NCI-H2029 treated with DMSO at 0.1 percent for 48 hours (cell line): ENCODE measurements around the gene EPX.
"Not testable (repeated sequence)": the region's sequence is repeated elsewhere in the genome, so short reads cannot be mapped to it uniquely, and the experiment has no call there.

Experiments
- DNase-seq: peaks from one replicate; lab custom pipeline; 2025; lab: John Stamatoyannopoulos, UW

Gene EPX, protein sequence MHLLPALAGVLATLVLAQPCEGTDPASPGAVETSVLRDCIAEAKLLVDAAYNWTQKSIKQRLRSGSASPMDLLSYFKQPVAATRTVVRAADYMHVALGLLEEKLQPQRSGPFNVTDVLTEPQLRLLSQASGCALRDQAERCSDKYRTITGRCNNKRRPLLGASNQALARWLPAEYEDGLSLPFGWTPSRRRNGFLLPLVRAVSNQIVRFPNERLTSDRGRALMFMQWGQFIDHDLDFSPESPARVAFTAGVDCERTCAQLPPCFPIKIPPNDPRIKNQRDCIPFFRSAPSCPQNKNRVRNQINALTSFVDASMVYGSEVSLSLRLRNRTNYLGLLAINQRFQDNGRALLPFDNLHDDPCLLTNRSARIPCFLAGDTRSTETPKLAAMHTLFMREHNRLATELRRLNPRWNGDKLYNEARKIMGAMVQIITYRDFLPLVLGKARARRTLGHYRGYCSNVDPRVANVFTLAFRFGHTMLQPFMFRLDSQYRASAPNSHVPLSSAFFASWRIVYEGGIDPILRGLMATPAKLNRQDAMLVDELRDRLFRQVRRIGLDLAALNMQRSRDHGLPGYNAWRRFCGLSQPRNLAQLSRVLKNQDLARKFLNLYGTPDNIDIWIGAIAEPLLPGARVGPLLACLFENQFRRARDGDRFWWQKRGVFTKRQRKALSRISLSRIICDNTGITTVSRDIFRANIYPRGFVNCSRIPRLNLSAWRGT

DNA sequence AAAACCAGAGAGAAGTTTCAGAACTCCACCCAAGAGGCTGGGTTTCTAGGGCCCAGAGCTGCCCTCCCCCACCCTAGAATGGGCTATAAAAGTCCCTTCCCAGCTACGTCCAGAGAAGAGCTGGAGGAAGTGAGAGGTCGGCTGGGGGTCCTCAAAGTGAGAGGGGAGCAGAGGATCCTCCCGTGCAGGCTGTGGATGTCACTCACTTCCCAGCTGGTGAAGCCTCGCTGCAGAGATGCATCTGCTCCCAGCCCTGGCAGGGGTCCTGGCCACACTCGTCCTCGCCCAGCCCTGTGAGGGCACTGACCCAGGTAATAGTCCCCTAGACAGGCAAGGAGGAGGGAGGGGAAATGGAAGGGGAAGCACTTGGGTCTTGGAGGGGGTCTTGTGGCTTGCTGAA lies at the start of gene EPX:
Gene EPX, plus strand, starts transcription at position 115 of the 400 bp plus-strand sequence. Its CDS starts 121 bp downstream, at position 236.
- no peak for DNase-seq

- not testable (repeated sequence) for DNase-seq
These were observed 49.2 kb upstream of the EPX start for GRCh38 chr17:58143335-58143734.

DNA sequence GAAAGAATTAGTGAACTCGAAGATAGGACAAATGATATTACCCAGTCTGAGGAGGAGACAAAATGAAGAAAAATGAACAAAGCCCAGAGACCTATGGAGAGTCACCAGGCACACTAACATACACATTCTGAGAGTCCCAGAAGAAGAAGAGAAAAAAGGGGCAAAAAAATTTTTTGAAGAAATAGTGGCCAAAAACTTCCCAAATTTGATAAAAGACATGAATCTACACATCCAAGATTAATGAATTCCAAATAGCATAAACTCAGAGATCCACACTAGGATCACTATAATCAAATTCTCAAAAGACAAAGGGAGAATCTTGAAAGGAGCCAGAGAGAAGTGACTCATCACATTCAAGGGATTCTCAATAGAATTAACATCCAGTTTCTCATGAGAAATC lies 47.7 kb upstream of the EPX start:
- no peak for DNase-seq

- no peak for DNase-seq
These were observed 44.5 kb upstream of the EPX start, which contains the start of gene OR4D1 for GRCh38 chr17:58147930-58148434. OR4D1 (plus strand) TSS chr17:58148384; CDS start chr17:58155154, 6,770 bp downstream.

DNA sequence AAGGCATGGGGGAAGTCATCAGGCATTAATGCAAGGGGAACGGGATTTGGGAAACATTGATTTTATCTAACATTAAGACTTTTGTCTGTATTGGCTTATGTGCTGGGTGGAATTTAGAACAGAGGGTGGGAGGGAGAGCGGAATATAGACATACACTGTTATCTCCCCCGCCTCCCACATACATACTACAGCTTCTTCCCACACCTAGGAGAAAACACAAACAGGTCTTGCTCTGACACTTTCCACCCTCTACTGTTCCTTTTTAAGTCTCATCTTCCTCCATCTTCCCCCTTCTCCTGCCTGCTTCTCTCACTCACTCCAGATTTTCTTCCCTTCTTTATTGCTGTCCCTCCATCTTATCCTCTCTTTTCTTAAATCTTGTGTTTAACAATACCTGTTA lies 43.9 kb upstream of the EPX start:
- no peak for DNase-seq

GRCh38 chr17:58150394-58150793 lies 42.1 kb upstream of the EPX start:
- DNase-seq: no peak

DNA sequence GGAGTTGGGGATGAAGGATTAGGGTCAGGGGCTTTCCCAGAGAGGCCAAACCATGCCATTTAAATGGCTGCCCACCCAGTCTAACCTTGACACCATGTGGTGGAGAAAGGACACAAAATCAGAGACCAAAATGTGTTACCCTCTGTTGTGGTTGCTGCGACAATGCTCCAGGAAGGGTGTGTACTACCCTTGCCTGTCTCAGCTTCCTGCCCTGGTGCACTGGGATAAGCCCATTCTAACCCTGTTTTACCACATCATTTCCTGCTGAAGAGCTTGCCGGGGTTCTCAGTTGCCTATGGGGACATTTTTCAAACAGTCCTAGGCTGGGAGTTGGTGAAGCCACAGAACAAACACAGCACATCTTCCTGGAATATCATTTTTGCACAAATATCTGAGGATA lies 39.5 kb upstream of the EPX start:
- no peak for DNase-seq

- DNase-seq: no peak
These were observed 38.9 kb upstream of the EPX start for GRCh38 chr17:58153671-58154070.

GRCh38 chr17:58156839-58157803 lies 35.4 kb upstream of the EPX start:
- DNase-seq: no peak

DNA sequence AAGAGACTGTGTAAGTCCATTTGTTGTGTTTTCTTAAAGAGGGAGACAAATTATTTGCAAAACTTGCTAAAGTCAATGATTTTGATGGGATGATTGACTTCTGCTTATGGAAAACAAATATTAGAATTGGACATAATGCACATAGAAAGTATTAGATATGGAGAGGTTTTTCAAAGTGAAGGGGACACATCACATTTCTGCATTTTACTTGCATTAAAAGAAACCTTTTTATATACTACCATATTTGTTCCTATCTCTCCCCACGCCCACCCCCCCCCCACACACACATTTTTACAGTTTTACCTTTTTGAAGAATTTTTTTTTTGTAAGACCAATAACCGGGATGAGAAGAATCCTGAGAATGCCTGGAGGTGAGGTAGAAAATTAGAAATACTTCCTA lies 34.3 kb upstream of the EPX start:
- DNase-seq: no peak

DNA sequence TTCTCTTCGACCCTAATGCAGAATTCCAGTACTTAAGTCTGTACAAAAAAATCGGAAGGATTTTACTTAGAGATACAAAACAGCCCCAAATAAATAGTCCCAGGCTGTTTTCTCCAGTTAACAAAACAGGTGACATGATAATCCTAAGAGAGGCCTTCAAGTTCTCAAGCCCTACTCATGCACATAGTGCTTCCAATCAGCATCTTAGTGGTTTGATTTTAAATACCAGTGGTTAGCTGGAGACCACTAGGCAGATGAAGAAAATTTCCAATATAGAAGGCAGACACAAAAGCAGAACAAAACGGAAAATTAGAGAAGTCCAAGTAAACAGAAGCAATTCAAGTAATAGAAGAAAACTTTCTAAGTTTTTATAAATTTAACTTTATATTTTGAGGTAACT lies 31.0 kb upstream of the EPX start:
- no peak for DNase-seq

DNA sequence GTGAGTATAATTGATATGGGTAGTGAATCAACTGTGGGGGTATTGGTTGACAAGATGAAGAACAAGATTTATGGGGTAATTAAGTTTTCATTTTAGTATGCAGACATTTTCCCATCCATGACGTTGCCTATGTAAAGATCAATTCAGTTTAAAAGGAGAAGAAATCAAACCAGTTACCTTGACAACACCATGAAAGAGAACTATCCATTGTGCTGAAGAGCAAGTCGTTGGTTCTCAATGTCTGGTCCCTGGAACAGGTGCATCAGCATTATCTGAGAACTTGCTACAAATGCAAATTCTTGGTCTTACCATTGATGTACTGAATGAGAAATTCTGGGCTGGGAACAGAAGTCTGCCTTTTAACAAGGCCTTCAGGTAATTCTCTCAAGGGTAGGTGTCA lies 26.5 kb upstream of the EPX start:
- DNase-seq: no peak

GRCh38 chr17:58166682-58167081 lies 25.8 kb upstream of the EPX start, which contains the start of gene OR4D2:
OR4D2 (plus strand) TSS chr17:58166982; CDS start chr17:58169656, 2,674 bp downstream.
- DNase-seq: no peak

DNA sequence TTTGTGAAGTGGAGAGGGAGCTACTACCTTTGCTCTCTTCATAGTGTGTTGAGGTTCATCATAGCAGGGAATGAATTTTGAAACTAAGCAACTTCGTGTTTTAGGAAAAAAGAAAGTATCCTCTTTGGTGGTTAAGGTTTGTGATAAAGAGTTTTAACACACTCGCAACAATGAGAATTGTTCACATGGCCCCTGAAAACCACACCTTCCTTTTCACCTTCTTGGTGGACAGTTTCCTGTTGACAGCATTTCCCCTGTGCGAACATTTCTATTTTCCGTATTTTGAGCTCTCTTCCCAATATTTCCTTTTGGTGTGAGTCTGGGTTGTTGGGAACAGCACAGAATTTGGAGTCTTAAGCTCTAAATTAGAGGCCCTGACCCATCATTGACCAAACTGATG lies 21.9 kb upstream of the EPX start:
- DNase-seq: no peak

DNA sequence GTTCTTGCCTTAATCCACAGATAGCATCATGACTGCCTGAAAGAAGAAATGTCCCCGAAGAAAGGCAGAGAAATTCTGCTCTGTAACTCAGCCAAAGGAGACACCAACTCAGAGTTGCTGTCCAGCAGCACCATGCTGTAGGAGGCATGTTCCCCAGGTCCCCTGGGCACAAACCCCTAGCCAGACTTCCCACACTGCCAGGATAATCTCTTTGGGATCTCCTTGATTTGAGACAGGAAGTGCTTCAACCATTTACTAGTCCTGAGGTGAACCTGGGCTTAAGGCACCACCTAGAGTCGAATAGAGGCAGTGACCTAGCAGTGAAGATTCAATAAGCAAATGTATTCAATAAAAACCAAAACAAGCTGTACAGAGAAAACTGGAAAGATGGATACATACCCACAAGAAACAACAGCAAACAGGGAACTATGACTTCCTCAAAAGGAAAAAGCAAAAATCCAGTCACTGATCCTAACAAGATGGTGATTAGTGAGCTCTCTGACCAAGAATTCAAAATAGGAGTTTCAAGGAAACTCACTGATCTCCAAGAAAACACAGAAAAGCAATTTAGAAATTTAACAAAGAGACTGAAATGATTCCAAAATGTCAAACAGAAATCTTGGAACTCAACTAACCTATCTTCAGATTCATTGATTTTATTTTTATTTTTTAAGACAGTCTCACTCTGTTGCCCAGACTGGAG lies 20.0 kb upstream of the EPX start:
- no peak for DNase-seq

- no peak for DNase-seq
These were observed 17.7 kb upstream of the EPX start for GRCh38 chr17:58174871-58175270.

DNA sequence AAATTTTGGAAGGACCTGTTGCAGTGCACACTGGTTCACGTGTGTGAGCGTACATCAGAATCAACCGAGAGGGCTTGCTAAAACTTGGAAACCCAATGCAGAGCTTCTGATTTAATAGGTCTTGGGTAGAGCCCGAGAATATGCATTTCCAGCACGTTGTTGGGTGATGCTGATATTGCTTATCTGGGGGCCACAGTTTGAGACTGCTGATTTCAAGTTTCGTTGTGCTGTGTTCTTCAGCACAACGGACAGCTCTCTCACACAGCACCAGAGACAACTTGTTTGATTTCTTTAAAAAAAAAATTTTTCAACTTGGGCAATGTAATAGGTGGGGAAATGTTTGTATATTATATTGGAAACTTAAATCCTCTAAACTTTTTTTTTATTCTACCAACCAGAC lies 16.3 kb upstream of the EPX start:
- no peak for DNase-seq

DNA sequence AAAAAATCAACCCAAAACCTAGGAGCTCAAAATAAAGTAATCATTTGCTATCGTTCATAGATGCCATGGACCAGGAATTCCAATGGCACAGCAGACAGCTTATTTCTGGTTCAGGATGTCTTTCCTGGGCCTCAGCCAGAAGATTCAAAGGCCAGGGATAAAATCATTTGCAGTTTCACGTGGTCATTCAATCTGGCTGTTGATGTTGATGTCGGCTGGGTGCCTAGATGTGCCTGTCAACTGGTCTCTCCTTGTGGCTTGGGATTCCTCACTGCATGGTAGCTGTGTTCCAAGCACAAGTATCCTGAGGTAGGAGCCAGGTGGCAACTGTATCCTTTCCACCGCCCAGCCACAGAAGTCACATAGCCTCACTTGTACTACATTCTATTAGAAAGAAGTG lies 10.7 kb upstream of the EPX start:
- DNase-seq: no peak

- no peak for DNase-seq
These were observed 9.0 kb upstream of the EPX start for GRCh38 chr17:58183514-58183913.

- DNase-seq: no peak
These were observed 8.1 kb upstream of the EPX start for GRCh38 chr17:58184308-58184985.
